ENCODE measurements around the gene FILIP1L. TPM values are rescaled to one million over a fixed set of nuclear protein-coding genes. Genes with fewer than 3 reads are reported as not detected.

FILIP1L gene
- total and polyA plus RNA-seq, 2 of the 8 experiments (the other 6 are each of a cell fraction or from before 2014, with no cell fraction given) = 0.06 to 0.09 TPM

- Histone ChIP-seq H4K5ac (ENCODE audit: insufficient read length, low read depth, low read length) (no peak overlapping the region), H3K4me1 (replicated peaks in 1 of 4; ENCODE audit: control insufficient read depth in 3 of 4, insufficient read depth in 4 of 4, low read length in 3 of 4) (no peaks in the 10 kb centered on the region), H3K23ac (ENCODE audit: insufficient read length) (no peak overlapping the region), H3K36me3 (ENCODE audit: control insufficient read depth in 2 of 4, insufficient read depth in 4 of 4, low read length in 3 of 4) (peaks cover 0 to 11% (median 2%) of the 10 kb centered on the region in 4 experiments; a peak in 3 of 8 replicates), H3K4ac (replicated peaks; ENCODE audit: insufficient read length, low read depth, low read length) (no peak overlapping the region), H2BK15ac (ENCODE audit: low read length) (no peak overlapping the region), H4K20me1 (replicated peaks in 1 of 2; ENCODE audit: control insufficient read depth in 1 of 2, insufficient read depth in 2 of 2, low read length in 2 of 2) (no peaks in the 10 kb centered on the region), H2BK12ac (ENCODE audit: low read depth, low read length) (no peak overlapping the region), H3K9ac (replicated peaks in 1 of 4; ENCODE audit: extremely low read depth in 1 of 4, low read depth in 3 of 4, low read length in 3 of 4) (no peak overlapping the region), H2BK20ac (ENCODE audit: low read length) (no peak overlapping the region), H3K4me3 (ENCODE audit: extremely low read depth in 1 of 4, insufficient read depth in 2 of 4, low read depth in 3 of 4, low read length in 4 of 4) (no peak overlapping the region), H2AK5ac (ENCODE audit: low read depth, low read length) (no peak overlapping the region), H3K79me1 (ENCODE audit: low read depth, low read length) (no peaks in the 10 kb centered on the region), H3K18ac (ENCODE audit: extremely low read depth, low read length) (no peak overlapping the region), H3K9me3 (ENCODE audit: insufficient read depth in 2 of 2, low read depth in 1 of 2, low read length in 1 of 2) (peaks cover 9 to 10% of the 10 kb centered on the region in 2 experiments; a peak in 2 of 4 replicates), H3K23me2 (ENCODE audit: low read depth, low read length) (no peaks in the 10 kb centered on the region), H4K91ac (replicated peaks; ENCODE audit: insufficient read length, low read length) (no peak overlapping the region), H4K8ac (ENCODE audit: extremely low read depth, insufficient read depth, low read length) (no peak overlapping the region), H3K27ac (ENCODE audit: low read depth, low read length) (no peak overlapping the region), H2BK120ac (replicated peaks; ENCODE audit: low read depth, low read length) (no peak overlapping the region), H3K14ac (ENCODE audit: insufficient read length) (no peak overlapping the region), H3K4me2 (ENCODE audit: insufficient read depth in 1 of 2, low read depth in 2 of 2, low read length in 2 of 2) (no peak overlapping the region), H3K56ac (replicated peaks; ENCODE audit: insufficient read length, low read depth, low read length) (no peak overlapping the region), H3K27me3 (replicated peaks in 1 of 4; ENCODE audit: control insufficient read depth in 3 of 4, extremely low read depth in 1 of 4, insufficient read depth in 3 of 4, low read length in 3 of 4) (no peaks in the 10 kb centered on the region), H2AFZ (ENCODE audit: low read length) (no peak overlapping the region), H3K79me2 (ENCODE audit: control insufficient read depth in 1 of 2, insufficient read depth in 2 of 2, low read length in 2 of 2) (no peaks in the 10 kb centered on the region), H2BK5ac (ENCODE audit: low read depth, low read length) (no peak overlapping the region)
- TF ChIP-seq JUN (IDR thresholded peaks at IDR 0.05; ENCODE audit: low read depth, low read length) (no peak), HDAC6 (IDR thresholded peaks at IDR 0.05; ENCODE audit: low read depth, low read length) (no peak)
- FAIRE-seq (no peak), DNase-seq (ENCODE audit: low read depth in 1 of 2, low spot score in 2 of 2) (no peak)
- CTCF ChIA-PET (ENCODE audit: partially characterized antibody) = interaction anchor here (0.8 kb wide), 1 partner anchor 10 kb away, joined by 3 read pairs; no protein-coding TSS in a partner anchor
- POLR2A ChIA-PET (ENCODE audit: partially characterized antibody) = no interaction called here
These were observed 40.8 kb upstream of the FILIP1L start for GRCh38 chr3:100155128-100155527.

Measured in H1 (cell line).